HepG2 (cell line): Measurements from ENCODE around the gene NBEAL2. TPM values are rescaled to one million over a fixed set of nuclear protein-coding genes. Genes with fewer than 3 reads are reported as not detected.
A peak's percentile ranks its signal among the peaks of the same experiment; 100 is the strongest.

Experiments used
- ATAC-seq: fragments of 200-7000 bp; cut with Tn5 transposase; 3 replicates; pipeline ENCODE4 v1.9.1; 2020; ENCODE audit warnings: mild to moderate bottlenecking, moderate library complexity
- BruUV-seq: library from RNA; stranded (reverse); fragments of 400-500 nt; replicated peaks from 2 replicates; lab custom pipeline; 2021; lab: Mats Ljungman, UMichigan
- CTCF ChIA-PET: fragments of 300-600 bp; formaldehyde crosslinking; extraction: SDS; loops from one replicate; lab custom pipeline; 2021; ENCODE audit warnings: low total read pairs, inconsistent platforms, low intra/inter-chr PET ratio; lab: Yijun Ruan, JAX
- POLR2A ChIA-PET: fragments of 350-600 bp; sonication (Branson Sonifier 250); formaldehyde crosslinking; loops from one replicate; lab custom pipeline; 2020; ENCODE audit warnings: antibody characterized with exemption, inconsistent platforms; lab: Yijun Ruan, JAX
- DNase-seq: peaks from one replicate; pipeline ENCODE4 v3.0.0-alpha.2; 2015; ENCODE audit warnings: low spot score
- FAIRE-seq: peaks from 3 replicates; lab custom pipeline; 2011; peaks lifted over from hg19 to GRCh38; lab: Jason Lieb, UNC
- H2AFZ ChIP-seq: one replicate; pipeline ENCODE4 v1.6.1; 2011; ENCODE audit warnings: low read length, inconsistent platforms
- H3K27ac ChIP-seq: fragments of 300-600 bp; 3 replicates; pipeline ENCODE4 v1.8.0; 2011; ENCODE audit warnings: mixed run types, mild to moderate bottlenecking, mixed read lengths, low read length, inconsistent platforms; ENCODE audit not compliant: insufficient read depth; ENCODE audit errors: extremely low read length
- H3K27me3 ChIP-seq, 2 experiments: fragments of 200-600 bp in 1 of 2; 2 replicates in 1 of 2; 3 replicates in 1 of 2; pipeline versions ENCODE4 v1.6.0 to v1.8.0; 2011; ENCODE audit warnings: low read length in 2 of 2, mild to moderate bottlenecking in 2 of 2, moderate library complexity in 2 of 2, inconsistent platforms in 1 of 2; ENCODE audit not compliant: insufficient read depth in 2 of 2, control insufficient read depth in 1 of 2
- H3K36me3 ChIP-seq, 2 experiments: fragments of 200-600 bp in 1 of 2; replicated peaks in 1 of 2; 2 replicates in 1 of 2; 3 replicates in 1 of 2; pipeline versions ENCODE4 v1.5.1 to v1.8.0; 2011; ENCODE audit warnings: low read length in 2 of 2, inconsistent platforms in 1 of 2; ENCODE audit not compliant: insufficient read depth in 2 of 2, control insufficient read depth in 1 of 2
- H3K4me1 ChIP-seq: 2 replicates; pipeline ENCODE4 v1.5.1; 2012; ENCODE audit warnings: low read length, inconsistent platforms; ENCODE audit not compliant: insufficient read depth
- H3K4me2 ChIP-seq: 2 replicates; pipeline ENCODE4 v1.6.0; 2011; ENCODE audit warnings: low read depth, low read length, inconsistent platforms
- H3K4me3 ChIP-seq, 3 experiments: fragments of 200-600 bp in 1 of 3; sonication (generic), shearing (Covaris generic) in 1 of 3; replicated peaks in 1 of 3; 2 replicates each; pipeline ENCODE4 v1.5.1; 2011 to 2016; ENCODE audit warnings: low read length in 3 of 3, inconsistent platforms in 2 of 3, low read depth in 2 of 3, mild to moderate bottlenecking in 2 of 3, control low read depth in 1 of 3, mixed read lengths in 1 of 3; ENCODE audit not compliant: insufficient read depth in 1 of 3
- H3K79me2 ChIP-seq: one replicate; pipeline ENCODE4 v1.6.1; 2011; ENCODE audit warnings: low read length, inconsistent platforms; ENCODE audit not compliant: insufficient read depth
- H3K9ac ChIP-seq: 2 replicates; pipeline ENCODE4 v1.6.0; 2011; ENCODE audit warnings: mild to moderate bottlenecking, low read depth, low read length, inconsistent platforms; ENCODE audit not compliant: insufficient read depth
- H3K9me3 ChIP-seq: 2 replicates; pipeline ENCODE4 v1.5.1; 2012; ENCODE audit warnings: mild to moderate bottlenecking, low read length
- H4K20me1 ChIP-seq: 2 replicates; pipeline ENCODE4 v1.6.0; 2011; ENCODE audit warnings: inconsistent platforms, mild to moderate bottlenecking, low read length, moderate library complexity; ENCODE audit not compliant: insufficient read depth
- ATF5 ChIP-seq: sonication (generic); formaldehyde crosslinking; IDR thresholded peaks from 2 replicates; pipeline ENCODE4 v1.4.0; 2020; ENCODE audit warnings: mild to moderate bottlenecking, low read depth, missing genetic modification reagents
- ELF4 ChIP-seq: sonication (generic); formaldehyde crosslinking; IDR thresholded peaks from 2 replicates; pipeline ENCODE4 v1.5.0; 2020; ENCODE audit warnings: missing genetic modification reagents, mild to moderate bottlenecking, moderate library complexity, borderline replicate concordance
- HMGXB4 ChIP-seq, 2 experiments: sonication (generic) in 1 of 2; formaldehyde crosslinking in 1 of 2; IDR thresholded peaks; 2 replicates each; pipeline versions ENCODE4 v1.4.0 to v1.6.1; 2018 to 2020; ENCODE audit warnings: missing genetic modification reagents in 2 of 2, borderline replicate concordance in 1 of 2, low read depth in 1 of 2, mild to moderate bottlenecking in 1 of 2, missing biosample characterization in 1 of 2
- TERF1 ChIP-seq: sonication (generic); formaldehyde crosslinking; IDR thresholded peaks from 2 replicates; pipeline ENCODE4 v1.8.0; 2022; ENCODE audit warnings: mild to moderate bottlenecking, missing genetic modification reagents, moderate library complexity
- U2AF1 ChIP-seq: fragments of 200-400 bp; formaldehyde crosslinking; optimal IDR thresholded peaks from 2 replicates; pipeline ENCODE3; 2017; ENCODE audit warnings: mild to moderate bottlenecking, low read depth, low read length
- ZBTB1 ChIP-seq: sonication (generic); formaldehyde crosslinking; IDR thresholded peaks from 2 replicates; pipeline ENCODE4 v1.4.0; 2020; ENCODE audit warnings: missing genetic modification reagents, borderline replicate concordance
- ZBTB14 ChIP-seq: sonication (generic); formaldehyde crosslinking; IDR thresholded peaks from 2 replicates; pipeline ENCODE4 v1.4.0; 2020; ENCODE audit warnings: missing genetic modification reagents
- ZKSCAN8 ChIP-seq: IDR thresholded peaks from 2 replicates; pipeline ENCODE4 v1.6.1; 2016; ENCODE audit warnings: borderline replicate concordance, missing genetic modification reagents, missing compliant biosample characterization
- ZNF337 ChIP-seq: sonication (generic); formaldehyde crosslinking; IDR thresholded peaks from 2 replicates; pipeline ENCODE4 v1.5.1; 2020; ENCODE audit warnings: missing genetic modification reagents, low read depth, mild to moderate bottlenecking, borderline replicate concordance
- ZNF34 ChIP-seq: sonication (generic); formaldehyde crosslinking; IDR thresholded peaks from 2 replicates; pipeline ENCODE4 v1.4.0; 2020; ENCODE audit warnings: mild to moderate bottlenecking, missing genetic modification reagents, borderline replicate concordance
- WGBS: methylation state at CpG from one replicate; pipeline ENCODE4 v1.1.6; 2017; ENCODE audit warnings: low lambda C conversion rate; 5-methylcytosine and 5-hydroxymethylcytosine counted together
- in situ Hi-C: cut with HindIII; loops from 2 replicates; pipeline ENCODE4 v1.10.0; 2017; ENCODE audit warnings: low pct_unique_long_range_greater_than_20kb; ENCODE audit not compliant: extremely low pct_ligation_motif_present
- intact Hi-C: fragments of 100-400 bp; cut with micrococcal nuclease; formaldehyde crosslinking; loops from one replicate; pipeline ENCODE4 v1.10.0; 2022; ENCODE audit not compliant: unreplicated experiment
- polyA plus RNA-seq, 8 experiments: library from polyadenylated mRNA; depleted of rRNA in 3 of 8; stranded (reverse) in 7 of 8; unstranded in 1 of 8; fragments of >200 nt; fragmentation: Illumina TruSeq in 4 of 8; extraction: Trizol in 4 of 8; gene quantifications; 2 replicates each; pipeline versions ENCODE4 v1.2.1 to v1.2.3, GENCODE V29; 2011 to 2016; ENCODE audit warnings: low read depth in 4 of 8, missing spikeins in 1 of 8, mixed read lengths in 1 of 8; ENCODE audit not compliant: insufficient read depth in 1 of 8
- total RNA-seq, 5 experiments: library from RNA; depleted of rRNA; stranded (reverse); fragments of >200 nt; fragmentation: Illumina TruSeq; extraction: Trizol; gene quantifications; 2 replicates each; pipeline ENCODE4 v1.2.3, GENCODE V29; 2016; ENCODE audit warnings: low read depth in 1 of 5

Gene NBEAL2
- total and polyA plus RNA-seq, 2 of the 13 experiments (the other 11 are each of a cell fraction or from before 2014, with no cell fraction given): 9.7 to 12.4 TPM

DNA sequence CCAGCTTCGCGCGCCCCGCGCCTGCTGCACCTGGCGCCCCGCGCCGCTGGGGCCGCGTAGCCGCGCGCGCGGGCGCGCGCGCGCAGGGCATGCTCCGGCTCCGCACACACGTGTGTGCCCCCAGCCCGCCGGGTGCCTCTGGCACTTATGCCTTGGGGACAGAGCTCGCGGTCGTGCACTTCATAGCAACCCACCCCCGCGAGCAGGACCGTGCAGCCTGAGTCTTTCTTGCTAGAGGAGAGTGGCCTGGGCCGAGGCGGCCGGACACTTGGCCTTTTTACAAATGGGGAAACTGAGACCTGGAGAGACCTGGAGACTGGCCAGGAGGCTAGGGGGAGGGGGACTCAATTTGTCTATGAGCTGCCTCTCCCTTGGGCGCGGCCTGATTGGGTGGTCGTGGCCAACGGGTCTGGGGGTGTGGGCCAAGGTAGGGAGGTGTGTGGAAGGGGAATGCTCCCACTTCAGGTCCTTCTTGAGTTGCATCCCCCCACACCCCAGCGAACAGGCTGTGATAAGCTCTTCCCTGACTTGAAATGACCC, 562 bp downstream of the NBEAL2 start:
- Histone ChIP-seq H4K20me1 (no peaks in the 10 kb centered on the region), H3K27me3 (no peaks in the 10 kb centered on the region; a peak in 1 of 5 replicates), H3K4me2 (peak overlapping the region; percentile 100), H3K9ac (peak overlapping the region; percentile 85; the same call in 1 of the 2 replicates), H3K9me3 (no peaks in the 10 kb centered on the region), H3K36me3 (no peaks in the 10 kb centered on the region), H3K4me1 (peaks cover 59% of the 10 kb centered on the region), H3K27ac (no peak overlapping the region), H3K4me3 (peak overlapping the region; percentile 71 to 91 (median 79)), H3K79me2 (peaks cover 19% of the 10 kb centered on the region), H2AFZ (no peak overlapping the region)
- FAIRE-seq: no peak
- ATAC-seq: no peak
- no peak for DNase-seq
- in situ Hi-C loops: loop anchor here (5.0 kb wide), 1 partner anchor 48 kb away; no protein-coding TSS in a partner anchor
- CTCF ChIA-PET: no interaction called here
- WGBS: 8% methylated on average over 4 of the region's 40 CpGs
- intact Hi-C loops: loop anchor here (10.0 kb wide), 1 partner anchor 55 kb away; no protein-coding TSS in a partner anchor
- no TSS peak for BruUV-seq
- POLR2A ChIA-PET: interaction anchor here (0.6 to 2.0 kb wide), 13 partner anchors 9 to 56 kb away, joined by 3 to 10 read pairs (median 5); no protein-coding TSS in a partner anchor
- no peak for TF ChIP-seq ZNF337 (CRISPR knock-in tag)
- TF ChIP-seq ZKSCAN8 (CRISPR knock-in tag): no peak
- TF ChIP-seq HMGXB4 (CRISPR knock-in tag; IDR thresholded peaks at IDR 0.05; ENCODE audit: borderline replicate concordance in 1 of 2, low read depth in 1 of 2): peak in 1 of 2 experiments; percentile 9; a peak in 1 of 4 replicates
- no peak for TF ChIP-seq TERF1 (CRISPR knock-in tag)
- peak; percentile 4 for TF ChIP-seq U2AF1
- peak; percentile 29 for TF ChIP-seq ZBTB14 (CRISPR knock-in tag)
- TF ChIP-seq ZBTB1 (CRISPR knock-in tag): no peak
- TF ChIP-seq ELF4 (CRISPR knock-in tag): no peak
- TF ChIP-seq ATF5 (CRISPR knock-in tag): 0 out of 2 replicates have a peak, but pooled peaks have one; percentile 10
- no peak for TF ChIP-seq ZNF34
